Esophagus mucosa (tissue), 1 donor: Measurements from ENCODE around the gene COL7A1. TPM values are rescaled to one million over a fixed set of nuclear protein-coding genes. Genes with fewer than 3 reads are reported as not detected.
A peak's percentile ranks its signal among the peaks of the same experiment; 100 is the strongest.
"Not testable (repeated sequence)": the region's sequence is repeated elsewhere in the genome, so short reads cannot be mapped to it uniquely, and the experiment has no call there.

ENCODE experiments used
- ATAC-seq: fragments of 200-7000 bp; cut with Tn5 transposase; one replicate; pipeline ENCODE4 v1.9.1; 2020
- total RNA-seq: library from RNA; stranded (reverse); gene quantifications from one replicate; pipeline ENCODE4 v1.2.4, GENCODE V29; 2023
- donor health status: DM: yes; HTN: yes; CAD: no.

COL7A1 gene
- total RNA-seq, 1 donor from 2014 or later, result 86.4 TPM

- ATAC-seq, result no peak
Observed at GRCh38 chr3:48563382-48563918, 31.7 kb downstream of the COL7A1 start, which contains the start of gene UCN2. TSS of gene UCN2 (minus strand) at chr3:48563781. CDS start at chr3:48563124, 657 bp downstream.

DNA sequence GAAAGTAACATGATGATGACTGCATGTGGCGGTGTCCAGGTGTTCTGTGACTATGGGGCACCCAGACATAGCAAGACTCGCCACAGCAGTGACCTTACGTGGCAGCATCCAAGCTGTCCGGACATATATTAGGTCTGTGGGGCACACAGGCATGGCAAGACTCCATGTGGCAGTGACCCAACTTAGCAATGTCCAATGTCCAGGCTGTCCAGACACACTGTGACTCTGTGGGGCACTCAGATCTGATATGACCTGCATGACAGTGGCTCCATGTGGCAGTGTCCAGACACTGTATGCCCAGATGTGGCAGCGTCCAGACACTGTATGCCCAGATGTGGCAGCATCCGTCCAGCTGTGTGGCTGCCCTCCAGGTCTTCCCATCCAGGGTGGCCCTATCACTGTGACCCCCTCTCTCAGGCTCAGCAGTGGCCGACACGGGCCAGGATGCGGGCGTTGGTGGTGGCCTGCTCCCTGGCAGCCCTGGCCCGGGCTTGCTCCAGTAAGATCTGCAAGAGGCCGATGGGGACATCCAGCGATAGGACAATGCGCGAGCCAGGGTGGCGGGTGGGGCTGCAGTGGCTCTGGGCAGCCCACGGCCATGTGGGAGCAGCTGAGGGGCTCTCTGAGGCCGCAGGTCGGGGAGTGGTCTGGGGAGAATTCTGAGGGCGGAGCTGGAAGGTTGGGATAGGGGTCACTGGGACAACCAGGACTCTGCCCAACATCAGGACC is 32.6 kb downstream of the COL7A1 start:
- ATAC-seq, result no peak

DNA sequence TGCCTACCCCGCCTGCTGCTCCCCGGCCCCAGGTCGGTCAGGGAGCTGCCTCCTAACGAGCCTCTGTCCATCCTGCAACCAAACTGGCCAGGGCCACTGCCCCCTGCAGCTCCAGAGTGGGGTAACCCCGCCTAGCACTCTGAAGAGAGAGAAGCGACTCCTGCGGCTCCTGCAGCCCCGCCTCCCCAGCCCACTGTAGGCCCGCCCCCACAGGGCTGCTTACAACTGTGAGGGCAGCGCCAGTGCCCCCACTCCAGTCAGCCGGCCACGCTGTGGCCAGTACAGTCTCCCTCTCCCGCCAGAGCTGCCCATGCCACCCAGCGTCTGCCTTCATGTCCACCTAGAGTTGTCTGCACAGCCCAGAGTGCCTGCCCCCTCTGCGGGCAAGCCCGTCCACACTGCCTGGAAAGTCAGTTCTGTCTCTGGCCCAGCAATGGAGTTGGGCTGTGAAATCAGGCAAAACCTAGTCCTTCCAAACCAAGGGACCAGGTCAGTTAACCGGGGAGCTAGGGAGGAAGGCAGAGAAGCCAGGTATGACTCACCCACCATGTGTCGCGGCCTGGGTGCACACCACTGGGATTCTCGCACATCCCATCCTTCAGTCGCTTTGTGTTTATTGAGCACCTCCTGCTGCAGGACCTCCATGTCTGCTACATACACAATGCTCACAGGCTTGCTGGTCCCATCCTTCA is 33.9 kb downstream of the COL7A1 start:
- no peak for ATAC-seq

- ATAC-seq, result no peak
Observed at GRCh38 chr3:48560648-48561018, 34.5 kb downstream of the COL7A1 start.

DNA sequence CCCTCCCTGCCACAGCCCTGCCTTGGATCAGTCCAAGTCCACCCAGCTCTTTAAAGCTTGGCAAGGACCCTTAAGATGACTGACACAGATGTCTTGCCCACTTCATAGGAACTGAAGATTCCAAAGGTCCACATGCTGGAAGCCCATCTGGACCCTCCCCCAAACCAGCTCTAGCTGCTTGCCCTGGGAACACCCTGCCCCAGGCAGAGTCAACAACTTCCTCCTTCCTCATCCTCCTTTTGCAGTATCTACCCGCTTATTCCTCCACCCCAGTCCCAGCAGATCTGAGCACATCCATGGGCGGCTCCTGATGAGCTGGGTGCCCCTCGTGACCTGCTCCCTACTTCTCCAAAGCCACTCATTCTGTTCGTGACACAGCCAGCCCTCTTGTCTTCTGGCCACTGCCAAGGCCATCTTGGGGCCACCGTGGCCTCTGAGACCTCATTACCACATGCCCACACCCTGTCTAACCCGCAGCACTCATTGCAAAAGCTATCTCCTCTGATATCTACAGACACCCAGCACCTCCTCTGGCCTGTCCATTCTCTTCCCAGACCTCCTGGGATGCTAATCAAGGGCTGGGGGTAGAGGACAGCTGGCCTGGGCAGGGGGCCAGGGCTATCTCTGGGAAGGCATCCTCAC is 36.5 kb downstream of the COL7A1 start:
- no peak for ATAC-seq

DNA sequence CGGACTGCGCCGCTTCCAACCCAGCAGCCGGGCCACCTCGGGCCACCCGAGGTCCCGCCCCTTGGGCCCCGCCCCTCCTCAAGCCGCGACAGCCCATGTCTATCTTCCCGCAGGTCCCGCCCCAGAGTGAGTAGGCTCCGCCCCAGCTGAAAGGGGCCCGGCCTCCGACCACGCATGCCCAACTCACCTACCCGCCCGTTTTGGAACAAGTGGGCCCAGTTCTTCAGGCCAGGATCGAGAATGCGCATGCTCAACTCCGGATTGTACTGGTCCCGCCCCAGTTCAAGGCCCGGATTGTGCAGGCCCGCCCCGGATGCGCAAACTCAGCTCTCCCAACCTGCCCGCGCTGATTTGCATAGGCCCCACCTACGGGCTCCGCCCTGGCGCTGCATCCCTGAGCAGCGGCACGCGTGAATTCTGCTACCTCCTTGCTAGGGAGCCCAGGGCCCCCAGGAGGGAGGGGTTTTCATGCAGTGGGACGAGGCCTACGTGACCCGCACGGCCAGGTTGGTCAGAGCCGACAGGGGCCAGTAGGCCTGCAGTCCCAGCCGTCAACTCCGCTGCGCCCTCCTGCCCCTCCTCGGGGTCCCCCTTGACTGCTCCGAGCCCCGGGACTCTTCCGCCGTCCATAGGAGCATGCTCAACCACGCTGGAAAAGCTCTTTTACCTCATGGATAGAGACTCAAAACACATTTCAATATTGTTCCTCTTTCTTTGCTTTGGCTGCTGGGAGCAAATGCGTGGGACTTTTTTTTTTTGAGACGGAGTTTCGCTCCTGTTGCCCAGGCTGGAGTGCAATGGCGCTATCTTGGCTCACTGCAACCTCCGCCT is 38.1 kb downstream of the COL7A1 start, which contains the start of gene PFKFB4:
Gene PFKFB4, minus strand, starts transcription at position 8 of the 831 bp plus-strand sequence. CDS start 26 bp downstream, outside the sequence.
- peak; percentile 91 for ATAC-seq

- no peak for ATAC-seq
Observed at GRCh38 chr3:48555949-48556795, 39.0 kb downstream of the COL7A1 start.

GRCh38 chr3:48555231-48555948 is 39.7 kb downstream of the COL7A1 start:
- ATAC-seq, result no peak

DNA sequence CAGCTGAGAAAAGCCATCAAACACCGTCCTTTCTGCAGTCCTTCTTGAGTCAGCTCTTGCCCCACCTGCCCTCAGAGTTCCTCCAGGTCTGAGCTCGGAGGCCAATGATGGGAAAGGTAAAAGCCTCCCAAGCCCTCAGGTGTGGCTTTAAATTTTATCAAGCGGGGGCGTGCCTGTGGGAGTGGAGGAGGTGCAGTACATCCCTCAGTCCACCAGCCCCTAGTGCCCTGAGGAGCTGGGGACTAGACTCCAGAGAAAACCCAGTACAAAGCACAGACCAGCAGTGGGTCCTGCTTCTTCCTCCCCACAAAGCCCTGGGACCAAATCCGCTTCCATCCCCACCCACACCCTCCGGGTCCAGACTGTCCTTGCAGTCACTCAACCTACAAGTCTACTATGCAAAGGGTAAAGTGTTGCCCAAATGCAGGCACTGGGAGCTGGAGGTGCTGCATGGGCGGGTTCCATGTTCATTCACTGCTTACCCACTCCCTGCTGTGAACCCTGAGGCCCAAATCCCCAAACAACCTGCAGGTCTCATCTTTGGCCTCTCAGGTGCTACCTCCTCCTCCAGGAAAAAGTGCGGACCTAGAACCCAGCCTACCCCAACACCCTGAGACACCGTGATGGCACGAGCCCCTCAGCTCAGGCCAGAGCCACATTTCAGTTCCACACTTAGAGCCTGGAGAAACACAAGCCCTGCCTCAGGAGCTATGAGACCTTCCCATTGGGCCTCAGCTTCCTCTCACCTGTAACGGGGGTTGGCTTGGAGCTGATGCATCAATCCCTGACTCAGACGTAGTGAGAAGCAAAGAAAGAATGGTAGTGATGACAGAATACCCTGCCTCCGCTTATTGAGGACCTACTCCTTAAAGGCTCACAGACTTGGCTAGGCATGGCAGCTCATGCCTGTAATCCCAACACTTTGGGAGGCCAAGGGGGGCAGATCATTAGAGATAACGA is 41.0 kb downstream of the COL7A1 start:
- ATAC-seq, result no peak

DNA sequence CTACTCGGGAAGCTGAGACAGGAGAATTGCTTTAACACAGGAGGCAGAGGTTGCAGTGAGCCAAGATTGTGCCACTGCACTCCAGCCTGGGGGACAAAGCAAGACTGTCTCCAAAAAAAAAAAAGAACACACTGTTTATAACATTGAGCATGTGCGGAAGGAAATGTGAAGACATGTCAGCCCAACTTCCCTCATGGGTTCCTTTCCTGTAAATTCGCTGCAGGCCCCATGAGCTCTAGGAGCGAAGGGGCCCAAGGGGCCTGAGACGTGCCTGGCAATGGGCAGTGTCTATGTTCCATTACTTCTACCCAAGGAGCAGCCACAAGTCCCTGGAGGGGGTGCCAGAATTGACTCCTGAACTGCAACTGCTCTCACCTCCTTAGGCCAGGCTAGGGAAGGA is 41.8 kb downstream of the COL7A1 start:
- ATAC-seq, result no peak

DNA sequence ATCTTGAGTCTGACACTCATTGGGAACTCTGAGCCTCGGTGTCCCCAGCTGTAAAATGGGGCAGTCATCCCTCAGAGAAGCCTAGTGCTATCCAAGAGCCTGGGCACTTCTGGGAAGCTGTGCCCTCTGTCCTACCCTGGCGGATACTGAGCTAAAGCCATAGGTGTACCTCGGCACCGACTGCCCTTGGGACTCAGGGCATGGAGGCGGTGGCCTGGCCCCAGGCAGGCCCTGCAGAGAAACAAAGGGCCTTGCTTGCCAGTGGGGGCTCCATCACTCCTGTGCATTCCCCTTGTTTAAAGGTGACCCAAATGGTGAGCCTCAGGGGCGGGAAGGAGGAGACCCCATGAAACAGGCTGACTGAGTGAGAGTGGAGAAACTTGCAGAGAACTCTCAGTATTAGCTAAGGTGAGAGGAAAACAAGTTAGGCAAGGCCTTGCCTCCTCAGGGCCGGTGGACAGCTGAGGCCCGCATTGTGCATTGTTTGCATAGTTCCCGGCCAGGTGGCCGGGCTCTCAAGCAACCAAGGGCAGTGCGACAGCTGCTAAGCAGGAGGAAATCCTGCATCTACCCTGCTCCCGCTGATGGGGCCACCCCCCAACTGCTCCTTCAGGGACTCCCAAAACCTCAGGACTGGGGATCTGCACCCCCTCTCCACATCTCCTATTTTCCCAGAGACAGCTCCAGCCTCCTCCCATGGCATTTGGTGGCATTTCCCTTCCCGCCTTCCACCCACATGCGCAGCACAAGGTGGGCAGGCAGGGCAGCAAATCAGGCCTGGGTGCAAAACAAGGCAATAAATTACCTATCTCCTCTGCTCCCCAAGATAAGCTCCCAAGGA is 42.8 kb downstream of the COL7A1 start:
- ATAC-seq, result no peak

DNA sequence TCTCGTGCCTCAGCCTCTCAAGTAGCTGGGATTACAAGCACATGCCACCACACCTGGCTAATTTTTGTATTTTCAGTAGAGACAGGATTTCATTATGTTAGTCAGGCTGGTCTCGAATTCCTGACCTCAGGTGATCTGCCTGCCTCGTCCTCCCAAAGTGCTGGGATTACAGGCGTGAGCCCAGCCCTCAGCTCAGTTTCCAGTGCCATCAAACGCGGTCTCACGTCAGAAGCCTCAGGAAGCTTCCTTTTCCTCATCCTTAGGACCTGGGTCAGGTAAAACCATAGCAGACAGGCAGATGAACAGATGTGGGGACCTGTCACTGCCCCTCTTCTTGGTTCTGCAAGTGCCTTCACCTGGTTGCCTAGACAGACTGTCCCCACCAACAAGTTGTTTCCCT is 43.5 kb downstream of the COL7A1 start:
- ATAC-seq, result not testable (repeated sequence)

- ATAC-seq, result peak; percentile 81
Observed at GRCh38 chr3:48548729-48549705, 46.1 kb downstream of the COL7A1 start.

- no peak for ATAC-seq
Observed at GRCh38 chr3:48548126-48548525, 47.0 kb downstream of the COL7A1 start.

GRCh38 chr3:48546203-48546829 is 48.8 kb downstream of the COL7A1 start:
- no peak for ATAC-seq

- no peak for ATAC-seq
Observed at GRCh38 chr3:48544141-48544540, 51.0 kb downstream of the COL7A1 start.
